ENCODE results near the gene CBR3.

GRCh38 chr21:36171336-36171735 is 36.5 kb downstream of the CBR3 start:
- TF ChIP-seq CTCF (IDR thresholded peaks at IDR 0.05) (no peak), POLR2A (IDR thresholded peaks at IDR 0.05) (no peak)
